H4 (cell line): ENCODE measurements around the gene DNAJC11. TPM values are rescaled to one million over a fixed set of nuclear protein-coding genes. Genes with fewer than 3 reads are reported as not detected.
"Not testable (repeated sequence)": the region's sequence is repeated elsewhere in the genome, so short reads cannot be mapped to it uniquely, and the experiment has no call there.

Experiments
- DNase-seq: peaks from one replicate; pipeline ENCODE4 v3.0.0-alpha.2; 2015; ENCODE audit warnings: low spot score
- total RNA-seq: library from RNA; depleted of rRNA; stranded (reverse); fragments of >200 nt; shearing (Covaris generic); gene quantifications from 2 replicates; pipeline ENCODE4 v1.2.3, GENCODE V29; 2014

DNAJC11 gene
- total RNA-seq, 1 experiment from 2014 or later = 36.5 TPM

GRCh38 chr1:6699915-6700314, 1.7 kb downstream of the DNAJC11 start:
- not testable (repeated sequence) for DNase-seq

GRCh38 chr1:6695868-6696267, 5.7 kb downstream of the DNAJC11 start:
- no peak for DNase-seq

DNA sequence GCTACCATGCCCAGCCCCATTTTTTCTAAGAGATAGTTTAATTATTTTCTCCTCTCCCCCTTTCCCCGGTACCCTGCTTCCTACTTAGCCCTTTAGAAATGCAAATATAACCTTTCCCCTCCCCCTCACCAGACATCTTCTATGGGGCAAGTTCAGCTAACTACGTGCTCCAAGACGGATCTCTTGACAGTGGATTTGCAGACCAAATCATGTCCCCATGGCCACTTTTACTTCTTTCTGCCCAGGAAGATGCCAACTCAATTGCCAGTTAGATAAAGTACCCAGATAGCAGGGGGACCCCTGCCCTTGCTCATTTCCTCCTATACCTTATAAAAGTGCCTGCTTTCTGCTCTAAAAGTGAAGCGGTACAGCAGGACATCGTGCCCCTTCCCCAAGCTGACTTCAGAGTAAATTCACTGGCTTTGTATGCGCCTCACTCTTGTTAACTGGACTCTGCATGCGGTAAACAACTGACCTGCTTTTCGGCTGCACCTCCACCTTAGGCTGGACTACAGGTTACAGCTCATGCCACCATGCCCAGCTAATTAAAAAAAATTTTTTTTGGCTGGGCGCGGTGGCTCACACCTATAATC, 7.4 kb downstream of the DNAJC11 start:
- DNase-seq = no peak

- DNase-seq = no peak
Observed at GRCh38 chr1:6692956-6693355, 8.7 kb downstream of the DNAJC11 start.

DNA sequence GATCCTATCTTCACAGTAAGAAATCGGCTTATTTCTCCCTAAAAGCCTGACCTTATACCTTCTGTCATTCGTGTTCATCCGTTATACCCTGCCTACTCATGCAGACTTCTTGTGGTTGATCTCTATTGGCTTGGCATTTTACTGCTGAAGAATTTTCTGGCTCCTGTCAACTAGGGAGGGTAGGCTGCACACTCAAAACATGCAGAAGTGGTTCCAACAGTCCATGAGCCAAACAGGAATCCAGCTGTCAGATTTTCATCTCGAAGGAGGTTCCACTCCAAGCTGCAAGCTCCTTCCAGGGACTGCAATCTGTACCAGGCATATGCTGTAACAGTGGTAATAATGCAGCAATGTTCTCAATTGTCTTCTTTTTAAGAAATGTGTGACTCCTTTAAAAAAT, 10.1 kb downstream of the DNAJC11 start:
- no peak for DNase-seq

DNA sequence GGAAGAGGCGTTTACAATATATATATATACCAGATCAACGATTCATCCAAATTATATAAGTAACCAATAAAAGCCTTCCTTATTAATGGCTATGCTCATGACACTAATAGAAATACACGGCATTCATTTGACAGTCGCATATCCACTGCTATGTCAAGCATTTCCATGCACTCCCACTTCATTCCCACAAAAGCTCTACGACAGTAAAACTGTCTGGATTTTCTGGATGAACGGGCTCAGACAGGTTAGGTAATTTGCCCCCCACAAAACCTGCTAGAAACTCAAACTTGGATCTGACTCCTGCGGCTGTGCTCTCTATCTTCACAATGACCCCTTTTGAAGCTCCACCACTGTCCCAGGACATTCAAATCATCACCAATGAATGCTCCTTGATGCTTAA, 11.4 kb downstream of the DNAJC11 start:
- no peak for DNase-seq

GRCh38 chr1:6688757-6689156, 12.9 kb downstream of the DNAJC11 start:
- no peak for DNase-seq

GRCh38 chr1:6688001-6688400, 13.6 kb downstream of the DNAJC11 start:
- no peak for DNase-seq

- DNase-seq = no peak
Observed at GRCh38 chr1:6686294-6686693, 15.3 kb downstream of the DNAJC11 start.

- no peak for DNase-seq
Observed at GRCh38 chr1:6685381-6685780, 16.2 kb downstream of the DNAJC11 start.

DNA sequence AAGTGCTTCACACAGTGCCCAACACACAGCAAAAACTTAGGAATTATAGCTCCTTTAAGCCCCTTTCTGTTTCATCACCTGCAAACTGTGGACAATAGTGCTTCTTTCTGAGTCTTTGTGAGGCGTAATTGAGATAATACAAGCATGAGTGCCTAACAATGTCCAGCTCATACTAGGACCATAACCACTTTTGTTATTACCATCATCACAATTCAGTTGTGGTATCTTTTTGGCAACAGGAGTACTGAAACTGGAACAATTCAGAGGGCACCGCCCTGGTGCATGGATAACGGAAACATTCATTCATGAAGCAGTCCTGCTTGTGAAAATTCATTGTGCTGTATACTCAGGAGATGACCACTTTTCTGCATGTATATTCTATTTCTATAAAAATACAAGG, 18.2 kb downstream of the DNAJC11 start:
- no peak for DNase-seq

GRCh38 chr1:6675941-6676340, 25.7 kb downstream of the DNAJC11 start:
- DNase-seq = no peak

- DNase-seq = no peak
Observed at GRCh38 chr1:6674771-6675170, 26.8 kb downstream of the DNAJC11 start.

- DNase-seq = no peak
Observed at GRCh38 chr1:6673816-6674398, 27.7 kb downstream of the DNAJC11 start.

DNA sequence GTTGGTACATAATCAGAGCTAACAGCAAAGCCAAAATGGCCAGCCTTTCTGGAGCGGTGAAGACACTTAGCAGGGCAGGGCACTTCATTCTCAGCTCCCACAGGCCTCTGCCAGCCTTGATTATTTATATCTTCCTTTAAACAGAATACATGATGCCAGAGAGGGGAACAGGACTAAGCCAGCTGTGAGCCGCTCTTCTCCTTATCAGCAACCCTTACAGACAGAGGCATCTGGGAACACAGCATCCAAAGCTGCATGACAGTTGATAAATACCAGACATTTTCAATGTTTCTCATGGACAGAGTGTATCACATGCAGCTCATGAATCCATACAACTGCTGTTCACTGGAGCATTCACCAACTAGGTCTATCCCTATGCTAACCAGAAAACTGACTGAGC, 29.1 kb downstream of the DNAJC11 start:
- no peak for DNase-seq

DNA sequence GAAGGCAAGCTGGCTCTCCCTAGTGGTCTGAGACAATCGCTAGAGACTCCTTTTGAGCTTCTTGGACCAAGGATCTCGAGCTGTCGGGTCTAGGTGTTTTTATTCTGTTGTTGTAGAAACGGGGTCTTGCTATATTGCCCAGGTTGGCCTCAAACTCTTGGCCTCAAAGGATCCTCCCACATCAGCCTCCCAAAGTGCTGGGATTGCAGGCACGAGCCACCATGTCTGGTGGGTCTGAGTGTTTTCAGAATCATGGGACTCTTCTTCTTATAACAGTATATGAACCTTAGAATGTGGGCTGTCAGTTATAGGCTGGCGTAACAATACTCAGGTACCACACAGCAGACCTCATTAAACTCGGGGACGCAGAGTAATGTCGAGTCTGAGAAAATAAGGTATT, 33.1 kb downstream of the DNAJC11 start:
- no peak for DNase-seq

GRCh38 chr1:6667139-6667538, 34.5 kb downstream of the DNAJC11 start:
- DNase-seq = no peak

DNA sequence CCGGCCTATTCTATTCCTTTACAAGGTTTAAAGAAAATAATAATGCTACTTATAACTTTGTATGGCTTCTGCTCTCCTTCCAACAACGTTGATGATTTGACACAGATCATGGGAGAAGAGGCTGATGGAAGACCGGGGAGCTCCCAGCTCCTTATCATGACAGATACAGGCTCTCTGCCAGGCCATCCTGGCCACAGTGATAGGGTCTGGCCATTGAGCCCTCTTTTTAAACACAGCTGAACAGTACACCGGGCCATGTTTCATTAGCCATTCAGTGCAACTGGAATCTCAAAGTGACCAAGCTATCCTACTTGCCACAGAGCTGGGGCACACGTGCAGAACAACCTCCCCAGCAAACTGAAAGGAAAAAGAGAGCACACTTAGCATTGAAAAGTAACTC, 34.9 kb downstream of the DNAJC11 start:
- no peak for DNase-seq

DNA sequence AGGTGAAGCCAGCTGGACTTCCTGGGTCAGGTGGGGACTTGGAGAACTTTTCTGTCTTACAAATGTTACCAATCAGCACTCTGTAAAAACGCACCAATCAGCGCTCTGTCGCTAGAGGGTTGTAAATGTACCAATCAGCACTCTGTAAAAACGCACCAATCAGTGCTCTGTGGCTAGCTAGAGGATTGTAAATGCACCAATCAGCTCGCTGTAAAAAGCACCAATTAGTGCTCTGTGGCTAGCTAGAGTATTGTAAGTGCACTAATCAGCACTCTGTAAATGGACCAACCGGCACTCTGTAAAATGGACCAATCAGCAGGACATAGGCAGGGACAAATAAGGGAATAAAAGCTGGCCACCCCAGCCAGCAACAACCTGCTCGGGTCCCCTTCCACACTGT, 39.1 kb downstream of the DNAJC11 start:
- not testable (repeated sequence) for DNase-seq

DNA sequence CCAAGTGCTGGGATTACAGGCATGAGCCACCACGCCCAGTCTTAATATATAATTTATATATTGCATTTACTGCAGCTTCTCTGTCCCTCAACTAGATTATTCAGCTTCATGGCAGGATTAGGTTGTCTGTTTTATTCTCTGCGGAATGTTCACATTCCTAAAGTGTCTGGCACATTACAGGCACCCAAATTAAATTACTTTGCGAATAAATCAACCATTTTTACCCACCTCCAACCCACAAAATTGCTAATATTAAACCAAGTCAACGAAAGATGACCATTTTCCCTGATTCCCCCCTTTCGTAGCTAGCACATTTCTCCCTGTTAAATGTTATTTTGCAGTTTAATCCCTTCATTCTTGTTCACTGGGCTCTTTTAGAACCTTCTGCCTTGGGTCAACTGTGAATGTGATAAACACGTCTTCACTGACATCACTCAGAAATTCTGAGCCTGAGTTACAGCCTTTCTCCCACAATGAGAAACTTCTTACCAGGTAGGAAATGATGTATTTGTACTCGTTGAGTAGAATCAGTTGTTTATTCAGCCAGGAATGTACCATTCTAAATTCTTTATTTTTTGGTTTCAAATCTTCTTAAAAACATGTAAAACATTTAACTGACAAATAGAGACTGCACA, 41.1 kb downstream of the DNAJC11 start:
- DNase-seq = no peak

DNA sequence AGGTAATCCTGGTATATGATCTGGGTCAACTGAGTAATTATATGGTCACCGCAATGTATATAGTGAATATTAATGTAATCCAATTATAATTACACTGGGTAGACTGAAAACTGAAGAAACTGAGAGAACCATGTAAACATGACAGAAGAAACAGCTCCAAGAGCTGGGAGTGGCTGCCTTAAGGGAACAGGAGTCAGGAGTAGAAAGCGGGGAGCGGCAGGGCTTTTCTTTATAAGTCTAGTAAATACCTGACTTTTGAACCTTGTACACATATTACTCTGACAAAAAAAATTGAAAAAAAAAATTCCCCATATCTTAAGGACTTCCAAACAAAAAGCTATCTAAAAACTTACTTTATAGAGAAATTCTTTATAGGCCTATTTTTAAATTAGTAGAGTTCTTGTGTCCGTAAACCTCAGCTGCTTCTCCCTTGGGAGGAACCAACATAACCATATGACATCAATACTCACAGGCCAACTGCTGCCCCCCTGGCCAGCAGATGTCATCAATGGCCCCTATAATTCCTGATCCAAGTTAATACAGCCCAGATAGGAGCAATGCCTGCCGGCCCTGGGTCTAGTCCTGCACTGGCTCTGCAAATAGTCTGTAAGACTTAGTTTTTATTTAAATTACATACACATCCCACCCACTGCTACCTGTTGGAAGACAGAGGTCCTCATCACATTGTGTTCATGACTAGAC, 43.1 kb downstream of the DNAJC11 start:
- no peak for DNase-seq

DNA sequence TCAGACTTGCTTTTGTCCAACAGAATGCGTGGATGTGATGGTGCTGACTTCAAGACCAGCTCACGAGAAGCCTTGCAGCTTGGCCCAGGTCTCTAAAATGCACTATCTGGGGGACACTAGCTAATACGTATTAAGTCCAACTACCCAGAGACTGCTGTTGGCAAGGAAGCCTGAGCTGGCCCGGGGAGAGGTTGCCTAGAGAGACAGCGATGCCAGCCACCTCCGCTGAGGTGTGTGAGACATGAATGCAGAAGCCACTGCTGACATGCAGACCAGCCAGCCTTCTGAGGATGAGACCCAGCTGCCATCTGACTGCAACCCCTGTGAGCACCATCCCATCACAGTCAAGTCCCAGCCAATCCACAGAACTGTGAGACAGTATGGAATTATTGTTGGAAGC, 44.5 kb downstream of the DNAJC11 start:
- DNase-seq = no peak
